ENCODE data around the gene NDUFB10.
A peak's percentile ranks its signal among the peaks of the same experiment; 100 is the strongest.

The NDUFB10 gene

GRCh38 chr16:2006317-2006716 is 47.0 kb downstream of the NDUFB10 start:
- Histone ChIP-seq H3K27ac (ENCODE audit: low read length) (no peak overlapping the region), H3K4me3 (ENCODE audit: low read depth in 1 of 2, low read length in 2 of 2) (no peak overlapping the region), H3K36me3 (ENCODE audit: insufficient read depth, low read length) (peaks cover 66% of the 10 kb centered on the region), H2AFZ (ENCODE audit: low read depth, low read length) (no peak overlapping the region), H3K4me1 (ENCODE audit: insufficient read depth, low read length) (peaks cover 45% of the 10 kb centered on the region), H3K27me3 (ENCODE audit: insufficient read depth, low read length, poor library complexity) (no peaks in the 10 kb centered on the region), H3K9me3 (ENCODE audit: insufficient read depth, low read length, severe bottlenecking) (no peaks in the 10 kb centered on the region), H3K4me2 (ENCODE audit: insufficient read depth, low read length) (peak overlapping the region; percentile 89; the same call in 1 of the 2 replicates), H4K20me1 (ENCODE audit: insufficient read depth, low read length) (peaks cover 74% of the 10 kb centered on the region), H3K9ac (ENCODE audit: low read depth, low read length) (no peak overlapping the region), H3K79me2 (ENCODE audit: insufficient read depth, low read length) (peaks cover 75% of the 10 kb centered on the region)
- ATAC-seq (ENCODE audit: insufficient read depth, low read depth) (no peak), DNase-seq (no peak)
- TF ChIP-seq CTCF (IDR thresholded peaks at IDR 0.05; ENCODE audit: borderline replicate concordance, extremely low read depth, low read length, poor library complexity, severe bottlenecking) = no peak
- no peak for TF ChIP-seq EZH2 (IDR thresholded peaks at IDR 0.05; ENCODE audit: borderline replicate concordance, low read depth, low read length, severe bottlenecking)

GRCh38 chr16:2007081-2007836 is 47.9 kb downstream of the NDUFB10 start:
- no peak for ATAC-seq (ENCODE audit: insufficient read depth, low read depth)
- DNase-seq = no peak
- Histone ChIP-seq H3K4me1 (ENCODE audit: insufficient read depth, low read length) (peaks cover 45% of the 10 kb centered on the region), H3K79me2 (ENCODE audit: insufficient read depth, low read length) (peaks cover 75% of the 10 kb centered on the region), H3K9me3 (ENCODE audit: insufficient read depth, low read length, severe bottlenecking) (no peaks in the 10 kb centered on the region), H4K20me1 (ENCODE audit: insufficient read depth, low read length) (peaks cover 68% of the 10 kb centered on the region), H3K27me3 (ENCODE audit: insufficient read depth, low read length, poor library complexity) (no peaks in the 10 kb centered on the region), H3K36me3 (ENCODE audit: insufficient read depth, low read length) (peaks cover 57% of the 10 kb centered on the region), H3K4me3 (ENCODE audit: low read depth in 1 of 2, low read length in 2 of 2) (peak overlapping the region in 1 of 2 experiments; percentile 70; a peak in 2 of 4 replicates), H2AFZ (ENCODE audit: low read depth, low read length) (no peak overlapping the region), H3K4me2 (ENCODE audit: insufficient read depth, low read length) (peak overlapping the region; percentile 89), H3K9ac (ENCODE audit: low read depth, low read length) (peak overlapping the region; percentile 95), H3K27ac (ENCODE audit: low read length) (peak overlapping the region; percentile 19; the same call in 1 of the 2 replicates)
- TF ChIP-seq CTCF (IDR thresholded peaks at IDR 0.05; ENCODE audit: borderline replicate concordance, extremely low read depth, low read length, poor library complexity, severe bottlenecking) (no peak), EZH2 (IDR thresholded peaks at IDR 0.05; ENCODE audit: borderline replicate concordance, low read depth, low read length, severe bottlenecking) (no peak)

- H3K4me1 ChIP-seq (ENCODE audit: insufficient read depth, low read length) = peaks cover 45% of the 10 kb centered on the region
- peak overlapping the region; percentile 89 for H3K4me2 ChIP-seq (ENCODE audit: insufficient read depth, low read length)
- H2AFZ ChIP-seq (ENCODE audit: low read depth, low read length) = no peak overlapping the region
- peak overlapping the region; percentile 95 for H3K9ac ChIP-seq (ENCODE audit: low read depth, low read length)
- DNase-seq = peak; percentile 67
- H3K4me3 ChIP-seq (ENCODE audit: low read depth in 1 of 2, low read length in 2 of 2) = peak overlapping the region; percentile 70 to 97; a peak in 3 of 4 replicates
- peak; percentile 32 for ATAC-seq (ENCODE audit: insufficient read depth, low read depth)
- TF ChIP-seq CTCF (IDR thresholded peaks at IDR 0.05; ENCODE audit: borderline replicate concordance, extremely low read depth, low read length, poor library complexity, severe bottlenecking) (no peak), EZH2 (IDR thresholded peaks at IDR 0.05; ENCODE audit: borderline replicate concordance, low read depth, low read length, severe bottlenecking) (no peak)
- H3K36me3 ChIP-seq (ENCODE audit: insufficient read depth, low read length) = peaks cover 49% of the 10 kb centered on the region
- peaks cover 63% of the 10 kb centered on the region for H4K20me1 ChIP-seq (ENCODE audit: insufficient read depth, low read length)
- H3K27ac ChIP-seq (ENCODE audit: low read length) = peak overlapping the region; percentile 80
- no peaks in the 10 kb centered on the region for H3K27me3 ChIP-seq (ENCODE audit: insufficient read depth, low read length, poor library complexity)
- H3K9me3 ChIP-seq (ENCODE audit: insufficient read depth, low read length, severe bottlenecking) = no peaks in the 10 kb centered on the region
- peaks cover 75% of the 10 kb centered on the region for H3K79me2 ChIP-seq (ENCODE audit: insufficient read depth, low read length)
These were observed 48.7 kb downstream of the NDUFB10 start for GRCh38 chr16:2008009-2008526.
